ENCODE data around the gene CRABP1.

CRABP1 gene

DNA sequence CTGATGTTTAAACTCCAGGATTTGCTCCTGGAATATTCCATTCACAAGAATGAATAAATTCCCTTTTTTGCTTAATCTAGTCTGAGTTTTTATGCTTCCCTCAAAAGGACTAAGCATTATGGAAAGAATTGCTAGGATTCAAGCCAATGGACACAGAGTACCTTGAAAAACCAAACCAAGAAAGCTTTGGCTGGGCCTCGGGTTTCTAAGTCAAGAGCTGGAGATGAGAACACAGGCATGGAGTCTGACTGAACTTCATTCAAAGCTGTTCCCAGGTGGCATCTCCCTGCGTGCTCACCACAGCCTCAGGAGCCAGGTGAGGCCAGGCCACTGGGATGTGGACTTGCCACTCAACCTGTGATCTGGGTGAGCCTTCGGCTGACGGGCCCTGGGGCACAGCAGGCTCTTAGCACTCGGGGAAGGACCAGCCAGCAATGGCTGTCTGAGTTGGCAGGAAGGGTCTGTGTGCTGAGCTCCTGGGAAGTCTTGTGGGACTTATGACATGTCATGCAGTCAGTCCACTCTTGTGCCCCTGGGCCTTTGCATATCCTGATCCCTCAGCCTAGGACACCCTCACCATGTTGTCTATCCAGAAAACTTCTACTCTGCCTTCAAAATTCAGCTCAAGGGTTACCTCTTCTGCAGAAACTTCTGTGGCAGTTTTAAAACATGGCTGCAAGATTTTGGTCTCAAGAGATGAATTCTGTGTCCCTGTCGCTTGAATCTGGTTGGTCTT is 21.8 kb downstream of the CRABP1 start:
- H3K4me3 ChIP-seq (ENCODE audit: low read depth, low read length), result no peak overlapping the region
- no peaks in the 10 kb centered on the region for H3K27me3 ChIP-seq (ENCODE audit: insufficient read depth, low read length)
- H4K91ac ChIP-seq (ENCODE audit: low read depth, low read length), result no peak overlapping the region
- H2BK5ac ChIP-seq (ENCODE audit: low read depth, low read length, poor library complexity), result no peak overlapping the region
- H3K27ac ChIP-seq (ENCODE audit: low read depth, low read length), result no peak overlapping the region
- H2AK5ac ChIP-seq (ENCODE audit: low read length), result no peak overlapping the region
- peaks cover 8 to 14% of the 10 kb centered on the region in 2 experiments for H3K4me1 ChIP-seq (ENCODE audit: control insufficient read depth in 1 of 2, insufficient read depth in 2 of 2, low read length in 2 of 2)
- no peaks in the 10 kb centered on the region for H3K79me2 ChIP-seq (ENCODE audit: control insufficient read depth, insufficient read depth, low read length, poor library complexity)
- H2AFZ ChIP-seq (ENCODE audit: insufficient read depth, low read length, poor library complexity), result no peak overlapping the region
- no peak overlapping the region for H2BK120ac ChIP-seq (ENCODE audit: insufficient read depth, low read length, poor library complexity)
- DNase-seq, result no peak
- no peak overlapping the region for H3K14ac ChIP-seq (ENCODE audit: low read length)
- H3K79me1 ChIP-seq (ENCODE audit: low read length), result peaks cover 2% of the 10 kb centered on the region
- no peak overlapping the region for H3K4ac ChIP-seq (ENCODE audit: low read depth, low read length)
- no peaks in the 10 kb centered on the region for H3K9me3 ChIP-seq (ENCODE audit: insufficient read depth, low read depth, low read length)
- H2BK12ac ChIP-seq (ENCODE audit: low read length), result no peak overlapping the region
- H3K23ac ChIP-seq (ENCODE audit: low read length), result no peak overlapping the region
- WGBS (ENCODE audit: extremely low coverage, insufficient coverage, insufficient read length), result no CpG with 5 or more reads among the region's 6 CpGs
- H3K9ac ChIP-seq (ENCODE audit: low read length), result no peak overlapping the region
- no peak overlapping the region for H3K18ac ChIP-seq (ENCODE audit: low read length)
- H4K8ac ChIP-seq (ENCODE audit: low read depth, low read length), result no peak overlapping the region
- no peak overlapping the region for H3K4me2 ChIP-seq (ENCODE audit: low read length)
- no peaks in the 10 kb centered on the region for H3K36me3 ChIP-seq (ENCODE audit: control insufficient read depth in 1 of 2, insufficient read depth in 2 of 2, low read length in 2 of 2)
- H4K12ac ChIP-seq (ENCODE audit: low read depth, low read length), result no peak overlapping the region

DNA sequence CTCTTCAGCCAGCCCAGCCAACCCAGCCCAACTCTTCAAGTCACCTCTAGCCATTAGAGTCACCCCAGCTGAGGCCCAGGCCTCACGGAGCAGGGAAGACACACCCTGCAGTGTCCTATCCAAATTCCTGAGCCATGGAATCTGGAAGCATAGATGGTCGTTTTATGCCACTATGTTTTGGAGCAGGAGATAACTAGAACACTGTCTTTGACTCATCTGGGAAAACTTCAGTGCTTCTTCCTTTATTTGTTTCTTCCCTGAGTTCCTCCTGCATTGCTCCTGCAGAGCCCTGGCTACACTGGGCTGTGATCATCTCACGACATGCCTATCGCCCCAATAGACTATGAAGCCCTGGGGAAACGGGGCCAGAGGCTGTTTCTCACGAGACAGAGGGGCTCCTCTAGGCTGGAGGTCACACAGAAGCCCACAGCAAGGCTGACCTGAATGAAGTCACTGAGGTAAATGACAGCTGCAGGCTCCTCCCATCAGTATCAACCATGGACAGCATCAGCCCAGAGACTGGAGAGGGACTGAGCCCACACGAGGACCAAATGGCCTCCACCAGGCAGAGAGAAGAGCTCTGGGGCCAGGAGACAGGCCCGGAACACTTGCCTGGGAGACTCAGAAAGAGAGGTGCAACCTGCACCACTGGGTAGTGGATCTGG is 22.7 kb downstream of the CRABP1 start:
- Histone ChIP-seq H3K4me1 (ENCODE audit: control insufficient read depth in 1 of 2, insufficient read depth in 2 of 2, low read length in 2 of 2) (peaks cover 8 to 14% of the 10 kb centered on the region in 2 experiments), H3K79me1 (ENCODE audit: low read length) (peaks cover 2% of the 10 kb centered on the region), H3K4ac (ENCODE audit: low read depth, low read length) (no peak overlapping the region), H3K27ac (ENCODE audit: low read depth, low read length) (no peak overlapping the region), H4K12ac (ENCODE audit: low read depth, low read length) (no peak overlapping the region), H4K8ac (ENCODE audit: low read depth, low read length) (no peak overlapping the region), H3K36me3 (ENCODE audit: control insufficient read depth in 1 of 2, insufficient read depth in 2 of 2, low read length in 2 of 2) (no peaks in the 10 kb centered on the region), H3K18ac (ENCODE audit: low read length) (no peak overlapping the region), H3K9ac (ENCODE audit: low read length) (no peak overlapping the region), H3K4me2 (ENCODE audit: low read length) (no peak overlapping the region), H3K9me3 (ENCODE audit: insufficient read depth, low read depth, low read length) (no peaks in the 10 kb centered on the region), H3K79me2 (ENCODE audit: control insufficient read depth, insufficient read depth, low read length, poor library complexity) (no peaks in the 10 kb centered on the region), H3K14ac (ENCODE audit: low read length) (no peak overlapping the region), H2AK5ac (ENCODE audit: low read length) (no peak overlapping the region), H3K27me3 (ENCODE audit: insufficient read depth, low read length) (no peaks in the 10 kb centered on the region), H3K23ac (ENCODE audit: low read length) (no peak overlapping the region), H3K4me3 (ENCODE audit: low read depth, low read length) (no peak overlapping the region), H2AFZ (ENCODE audit: insufficient read depth, low read length, poor library complexity) (no peak overlapping the region), H2BK12ac (ENCODE audit: low read length) (no peak overlapping the region), H4K91ac (ENCODE audit: low read depth, low read length) (no peak overlapping the region), H2BK120ac (ENCODE audit: insufficient read depth, low read length, poor library complexity) (no peak overlapping the region), H2BK5ac (ENCODE audit: low read depth, low read length, poor library complexity) (no peak overlapping the region)
- DNase-seq, result peak in 1 of 2 donors; percentile 26
- no CpG with 5 or more reads among the region's 8 CpGs for WGBS (ENCODE audit: extremely low coverage, insufficient coverage, insufficient read length)

DNA sequence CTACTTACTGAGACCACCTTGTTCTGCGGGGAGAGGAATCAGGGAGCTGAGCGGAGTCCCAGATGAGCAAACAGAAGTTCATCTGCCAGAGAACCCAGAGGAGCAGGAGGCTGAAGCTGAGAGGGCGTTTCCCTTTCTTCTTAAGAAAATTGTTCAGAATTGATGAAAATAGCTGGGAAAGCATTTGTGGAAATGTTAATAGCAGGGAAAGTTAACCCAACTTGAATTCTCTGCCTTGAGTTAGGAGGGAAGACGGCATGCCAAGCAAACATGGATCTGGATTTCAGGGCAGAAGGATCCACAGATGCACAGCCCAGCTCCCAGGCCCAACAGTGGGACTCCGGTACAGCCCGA is 23.2 kb downstream of the CRABP1 start:
- H3K9me3 ChIP-seq (ENCODE audit: insufficient read depth, low read depth, low read length), result no peaks in the 10 kb centered on the region
- DNase-seq, result no peak
- H3K4ac ChIP-seq (ENCODE audit: low read depth, low read length), result no peak overlapping the region
- peaks cover 2% of the 10 kb centered on the region for H3K79me1 ChIP-seq (ENCODE audit: low read length)
- no peaks in the 10 kb centered on the region for H3K36me3 ChIP-seq (ENCODE audit: control insufficient read depth in 1 of 2, insufficient read depth in 2 of 2, low read length in 2 of 2)
- peaks cover 2% of the 10 kb centered on the region for H3K27me3 ChIP-seq (ENCODE audit: insufficient read depth, low read length)
- H4K12ac ChIP-seq (ENCODE audit: low read depth, low read length), result no peak overlapping the region
- H4K91ac ChIP-seq (ENCODE audit: low read depth, low read length), result no peak overlapping the region
- no peaks in the 10 kb centered on the region for H3K79me2 ChIP-seq (ENCODE audit: control insufficient read depth, insufficient read depth, low read length, poor library complexity)
- H4K8ac ChIP-seq (ENCODE audit: low read depth, low read length), result no peak overlapping the region
- H2AK5ac ChIP-seq (ENCODE audit: low read length), result no peak overlapping the region
- H3K27ac ChIP-seq (ENCODE audit: low read depth, low read length), result no peak overlapping the region
- no peak overlapping the region for H3K18ac ChIP-seq (ENCODE audit: low read length)
- no peak overlapping the region for H3K4me2 ChIP-seq (ENCODE audit: low read length)
- no peak overlapping the region for H3K4me3 ChIP-seq (ENCODE audit: low read depth, low read length)
- no CpG with 5 or more reads among the region's 6 CpGs for WGBS (ENCODE audit: extremely low coverage, insufficient coverage, insufficient read length)
- no peak overlapping the region for H2AFZ ChIP-seq (ENCODE audit: insufficient read depth, low read length, poor library complexity)
- no peak overlapping the region for H3K23ac ChIP-seq (ENCODE audit: low read length)
- no peak overlapping the region for H2BK120ac ChIP-seq (ENCODE audit: insufficient read depth, low read length, poor library complexity)
- no peak overlapping the region for H2BK12ac ChIP-seq (ENCODE audit: low read length)
- H3K9ac ChIP-seq (ENCODE audit: low read length), result no peak overlapping the region
- no peak overlapping the region for H3K14ac ChIP-seq (ENCODE audit: low read length)
- no peak overlapping the region for H2BK5ac ChIP-seq (ENCODE audit: low read depth, low read length, poor library complexity)
- H3K4me1 ChIP-seq (ENCODE audit: control insufficient read depth in 1 of 2, insufficient read depth in 2 of 2, low read length in 2 of 2), result peaks cover 8 to 14% of the 10 kb centered on the region in 2 experiments

DNA sequence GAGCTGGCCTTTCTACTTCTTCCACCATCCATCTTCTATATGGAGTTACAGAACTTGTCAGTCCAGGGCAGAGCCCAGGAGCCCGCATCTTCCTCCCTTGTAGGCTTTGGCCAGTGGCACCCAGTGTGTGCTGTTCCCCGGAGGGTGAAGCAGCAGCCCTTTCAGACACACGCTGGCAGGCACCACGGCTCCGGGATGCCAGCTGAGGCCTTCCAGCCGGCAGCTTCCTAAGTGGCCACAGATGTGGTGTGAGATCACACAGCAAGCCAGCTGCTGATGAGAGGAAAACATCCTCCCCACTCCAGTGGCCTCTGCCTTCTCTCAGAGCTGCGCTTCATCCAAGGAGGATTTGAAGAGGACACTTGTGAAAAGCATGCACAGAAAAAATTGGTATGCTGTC is 24.1 kb downstream of the CRABP1 start:
- Histone ChIP-seq H2BK120ac (ENCODE audit: insufficient read depth, low read length, poor library complexity) (no peak overlapping the region), H2AK5ac (ENCODE audit: low read length) (no peak overlapping the region), H4K91ac (ENCODE audit: low read depth, low read length) (no peak overlapping the region), H3K9me3 (ENCODE audit: insufficient read depth, low read depth, low read length) (no peaks in the 10 kb centered on the region), H4K12ac (ENCODE audit: low read depth, low read length) (no peak overlapping the region), H3K4ac (ENCODE audit: low read depth, low read length) (no peak overlapping the region), H3K79me1 (ENCODE audit: low read length) (peaks cover 2% of the 10 kb centered on the region), H3K18ac (ENCODE audit: low read length) (no peak overlapping the region), H2AFZ (ENCODE audit: insufficient read depth, low read length, poor library complexity) (no peak overlapping the region), H3K4me3 (ENCODE audit: low read depth, low read length) (no peak overlapping the region), H3K4me1 (ENCODE audit: control insufficient read depth in 1 of 2, insufficient read depth in 2 of 2, low read length in 2 of 2) (peaks cover 8 to 14% of the 10 kb centered on the region in 2 experiments), H4K8ac (ENCODE audit: low read depth, low read length) (no peak overlapping the region), H3K27me3 (ENCODE audit: insufficient read depth, low read length) (peaks cover 2% of the 10 kb centered on the region), H3K9ac (ENCODE audit: low read length) (no peak overlapping the region), H3K4me2 (ENCODE audit: low read length) (no peak overlapping the region), H2BK5ac (ENCODE audit: low read depth, low read length, poor library complexity) (no peak overlapping the region), H3K23ac (ENCODE audit: low read length) (no peak overlapping the region), H3K14ac (ENCODE audit: low read length) (no peak overlapping the region), H2BK12ac (ENCODE audit: low read length) (no peak overlapping the region), H3K27ac (ENCODE audit: low read depth, low read length) (no peak overlapping the region), H3K36me3 (ENCODE audit: control insufficient read depth in 1 of 2, insufficient read depth in 2 of 2, low read length in 2 of 2) (no peaks in the 10 kb centered on the region), H3K79me2 (ENCODE audit: control insufficient read depth, insufficient read depth, low read length, poor library complexity) (no peaks in the 10 kb centered on the region)
- DNase-seq, result no peak
- no CpG with 5 or more reads among the region's 7 CpGs for WGBS (ENCODE audit: extremely low coverage, insufficient coverage, insufficient read length)
